ENCODE results near the gene ECHDC3. TPM values are rescaled to one million over a fixed set of nuclear protein-coding genes. Genes with fewer than 3 reads are reported as not detected.

ECHDC3 gene
- total RNA-seq, 4 donors from 2014 or later: 22.4 to 85.4 (median 69.1) TPM

DNA sequence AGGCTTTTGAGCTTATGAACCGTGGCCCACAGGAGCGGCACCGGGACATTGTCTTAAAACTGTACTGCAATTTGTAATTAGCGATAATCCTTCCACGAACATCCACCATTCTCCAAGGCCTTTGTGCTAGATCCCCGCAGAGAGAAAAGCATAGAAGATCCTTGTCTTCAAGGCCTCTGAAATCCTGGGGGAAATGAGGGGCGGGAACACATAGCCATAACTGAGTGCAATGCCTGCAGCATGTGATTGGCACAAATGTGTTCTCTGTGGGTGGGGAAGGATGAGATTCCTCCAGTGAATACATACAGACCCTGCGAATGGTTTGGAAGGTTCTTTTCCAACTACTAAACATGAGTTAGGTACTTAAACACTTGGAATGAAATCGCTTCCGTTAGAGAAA is 55.1 kb downstream of the ECHDC3 start:
- Histone ChIP-seq H3K27ac (no peak overlapping the region), H3K4me3 (replicated peaks in 1 of 3) (no peak overlapping the region), H3K27me3 (no peaks in the 10 kb centered on the region), H3K9me3 (no peaks in the 10 kb centered on the region), H3K4me1 (no peaks in the 10 kb centered on the region), H3K36me3 (no peaks in the 10 kb centered on the region)
- TF ChIP-seq, protein P1, sequence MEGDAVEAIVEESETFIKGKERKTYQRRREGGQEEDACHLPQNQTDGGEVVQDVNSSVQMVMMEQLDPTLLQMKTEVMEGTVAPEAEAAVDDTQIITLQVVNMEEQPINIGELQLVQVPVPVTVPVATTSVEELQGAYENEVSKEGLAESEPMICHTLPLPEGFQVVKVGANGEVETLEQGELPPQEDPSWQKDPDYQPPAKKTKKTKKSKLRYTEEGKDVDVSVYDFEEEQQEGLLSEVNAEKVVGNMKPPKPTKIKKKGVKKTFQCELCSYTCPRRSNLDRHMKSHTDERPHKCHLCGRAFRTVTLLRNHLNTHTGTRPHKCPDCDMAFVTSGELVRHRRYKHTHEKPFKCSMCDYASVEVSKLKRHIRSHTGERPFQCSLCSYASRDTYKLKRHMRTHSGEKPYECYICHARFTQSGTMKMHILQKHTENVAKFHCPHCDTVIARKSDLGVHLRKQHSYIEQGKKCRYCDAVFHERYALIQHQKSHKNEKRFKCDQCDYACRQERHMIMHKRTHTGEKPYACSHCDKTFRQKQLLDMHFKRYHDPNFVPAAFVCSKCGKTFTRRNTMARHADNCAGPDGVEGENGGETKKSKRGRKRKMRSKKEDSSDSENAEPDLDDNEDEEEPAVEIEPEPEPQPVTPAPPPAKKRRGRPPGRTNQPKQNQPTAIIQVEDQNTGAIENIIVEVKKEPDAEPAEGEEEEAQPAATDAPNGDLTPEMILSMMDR (IDR thresholded peaks at IDR 0.05): no peak
- no peak for TF ChIP-seq POLR2A (IDR thresholded peaks at IDR 0.05)
- no peak for DNase-seq
- WGBS, 2 donors: 94 to 95% methylated on average over 10 of the region's 10 CpGs
- intact Hi-C loops (cut with DNase I): no loop called here

DNA sequence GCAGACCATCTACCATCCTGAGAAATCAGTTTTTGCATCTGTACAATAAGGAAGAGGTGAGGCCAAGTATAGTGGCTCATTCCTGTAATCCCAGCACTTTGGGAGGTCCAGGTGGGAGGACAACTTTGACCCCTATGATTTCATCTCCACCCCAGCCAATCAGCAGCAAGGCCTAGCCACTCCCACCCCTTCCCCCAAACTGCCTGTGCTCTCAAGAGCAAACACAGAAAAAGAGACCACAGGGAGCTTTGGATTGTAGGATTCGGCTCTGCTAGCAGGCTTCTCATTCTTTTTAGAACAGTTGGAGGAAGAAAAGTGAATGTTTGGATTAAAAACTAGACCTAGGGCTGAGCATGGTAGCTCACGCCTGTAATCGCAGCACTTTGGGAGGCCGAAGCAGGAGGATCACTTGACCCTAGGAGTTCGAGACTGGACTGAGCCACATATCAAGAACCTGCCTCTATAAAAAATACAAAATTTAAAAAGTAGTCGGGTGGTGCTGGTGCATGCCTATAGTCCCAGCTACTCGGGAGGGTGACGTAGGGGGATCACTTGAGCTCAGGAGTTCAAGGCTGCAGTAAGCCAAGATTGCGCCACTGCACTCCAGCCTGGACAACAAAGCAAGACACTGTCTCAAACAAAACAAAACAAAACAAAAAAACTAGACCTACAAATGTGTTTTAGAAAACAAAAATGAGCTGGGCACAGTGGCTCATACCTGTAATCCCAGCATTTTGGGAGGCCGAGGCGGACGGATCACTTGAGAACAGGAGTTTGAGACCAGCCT is 55.9 kb downstream of the ECHDC3 start:
- intact Hi-C loops (cut with DNase I): no loop called here
- H3K4me3 ChIP-seq (replicated peaks in 1 of 3): no peak overlapping the region
- H3K36me3 ChIP-seq: no peaks in the 10 kb centered on the region
- TF ChIP-seq POLR2A (IDR thresholded peaks at IDR 0.05): no peak
- TF ChIP-seq, protein P1 (IDR thresholded peaks at IDR 0.05): no peak
- no peaks in the 10 kb centered on the region for H3K4me1 ChIP-seq
- DNase-seq: no peak
- no peaks in the 10 kb centered on the region for H3K27me3 ChIP-seq
- no peak overlapping the region for H3K27ac ChIP-seq
- no peaks in the 10 kb centered on the region for H3K9me3 ChIP-seq
- WGBS, 2 donors: 87 to 93% methylated on average over 12 of the region's 12 CpGs

DNA sequence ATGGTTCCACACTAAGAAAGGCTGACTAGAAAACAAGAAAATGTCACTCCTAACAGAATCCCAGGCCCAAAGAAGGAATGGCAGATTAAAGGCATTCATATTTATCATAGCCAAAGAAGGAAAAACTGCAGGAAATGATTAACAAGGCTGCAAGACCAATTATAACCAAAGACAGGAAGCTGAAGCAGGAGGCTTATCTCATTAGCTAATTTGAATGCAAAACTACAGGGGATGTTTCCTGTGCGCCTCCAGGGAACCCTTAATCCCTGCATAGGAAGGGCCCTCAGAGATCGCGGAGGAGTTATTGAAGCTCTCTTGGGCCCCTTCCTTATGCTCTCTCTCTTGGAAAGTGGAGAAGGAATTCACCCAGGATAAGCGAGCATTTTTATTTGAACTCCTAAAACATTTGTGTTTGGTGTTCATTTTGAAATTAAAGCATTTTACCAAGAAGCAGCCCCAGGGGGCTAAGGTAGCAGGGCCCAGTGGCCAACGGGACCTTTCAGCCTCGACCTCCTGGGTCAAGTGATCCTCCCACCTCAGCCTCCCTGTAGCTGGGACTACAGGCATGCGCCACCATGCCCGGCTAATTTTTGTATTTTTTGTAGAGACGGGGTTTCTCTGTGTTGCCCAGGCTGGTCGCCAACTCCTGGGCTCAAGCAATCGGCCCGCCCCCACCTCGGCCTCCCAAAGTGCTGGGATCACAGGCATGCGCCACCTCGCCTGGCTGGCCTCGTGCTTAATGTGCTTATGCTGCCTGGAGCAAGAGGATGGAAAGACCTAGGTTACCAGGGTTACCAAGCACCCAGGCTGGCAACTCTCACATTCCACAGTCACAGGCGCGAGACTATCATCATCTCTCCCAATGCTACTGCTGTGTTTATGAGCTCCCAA is 56.9 kb downstream of the ECHDC3 start:
- Histone ChIP-seq H3K27ac (no peak overlapping the region), H3K27me3 (no peaks in the 10 kb centered on the region), H3K9me3 (no peaks in the 10 kb centered on the region), H3K36me3 (no peaks in the 10 kb centered on the region), H3K4me1 (no peaks in the 10 kb centered on the region), H3K4me3 (replicated peaks in 1 of 3) (no peak overlapping the region)
- intact Hi-C loops (cut with DNase I): no loop called here
- no peak for DNase-seq
- TF ChIP-seq, protein P1 (IDR thresholded peaks at IDR 0.05): no peak
- TF ChIP-seq POLR2A (IDR thresholded peaks at IDR 0.05): no peak
- WGBS, 2 donors: 77 to 79% methylated on average over 18 of the region's 18 CpGs

DNA sequence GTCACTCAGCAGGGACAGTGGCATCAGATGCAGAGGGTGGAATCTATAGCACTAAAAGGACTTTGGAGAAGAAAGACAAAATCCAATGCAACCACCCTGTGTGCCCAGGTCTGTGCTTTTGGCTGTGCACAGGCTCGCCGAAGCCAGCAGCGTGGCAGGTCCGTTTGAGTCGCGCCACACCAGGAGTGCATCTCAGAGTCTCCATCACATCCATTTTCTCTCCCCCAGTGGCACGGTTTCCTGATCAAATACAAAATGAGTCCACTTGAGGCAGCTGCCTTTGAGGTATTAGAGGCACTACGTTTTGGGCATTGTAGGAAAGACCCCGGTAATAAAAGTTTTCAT is 57.5 kb downstream of the ECHDC3 start:
- H3K9me3 ChIP-seq: no peaks in the 10 kb centered on the region
- no peak for DNase-seq
- TF ChIP-seq, protein P1 (IDR thresholded peaks at IDR 0.05): no peak
- TF ChIP-seq POLR2A (IDR thresholded peaks at IDR 0.05): no peak
- H3K27me3 ChIP-seq: no peaks in the 10 kb centered on the region
- H3K4me1 ChIP-seq: no peaks in the 10 kb centered on the region
- H3K27ac ChIP-seq: no peak overlapping the region
- H3K4me3 ChIP-seq (replicated peaks in 1 of 3): no peak overlapping the region
- 88% methylated on average over 9 of the region's 9 CpGs for WGBS, 2 donors
- H3K36me3 ChIP-seq: no peaks in the 10 kb centered on the region
- intact Hi-C loops (cut with DNase I): no loop called here

DNA sequence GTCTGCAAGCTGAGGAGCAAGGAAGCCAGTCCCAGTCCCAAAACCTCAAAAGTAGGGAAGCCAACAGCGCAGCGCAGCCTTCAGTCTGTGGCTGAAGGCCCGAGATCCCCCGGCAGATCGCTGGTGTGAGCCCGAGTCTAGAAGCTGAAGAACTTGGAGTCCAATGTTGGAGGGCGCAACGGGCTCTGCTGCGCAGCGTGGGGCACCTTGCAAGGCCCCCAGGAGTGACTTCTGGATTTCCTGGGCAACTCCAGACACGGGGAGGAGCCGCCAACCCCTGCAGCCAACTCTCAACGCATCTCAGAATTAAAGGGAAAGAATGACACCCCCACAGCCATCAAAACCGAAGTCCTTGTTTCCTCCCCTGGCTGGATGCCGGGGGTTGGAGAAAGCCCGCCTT is 62.2 kb downstream of the ECHDC3 start:
- H3K36me3 ChIP-seq: no peaks in the 10 kb centered on the region
- no peak for DNase-seq
- intact Hi-C loops (cut with DNase I): no loop called here
- TF ChIP-seq POLR2A (IDR thresholded peaks at IDR 0.05): no peak
- TF ChIP-seq, protein P1 (IDR thresholded peaks at IDR 0.05): no peak
- no peaks in the 10 kb centered on the region for H3K4me1 ChIP-seq
- no peaks in the 10 kb centered on the region for H3K9me3 ChIP-seq
- H3K27ac ChIP-seq: no peak overlapping the region
- H3K27me3 ChIP-seq: no peaks in the 10 kb centered on the region
- 93 to 96% methylated on average over 14 to 15 of the region's 16 CpGs for WGBS, 2 donors
- no peak overlapping the region for H3K4me3 ChIP-seq (replicated peaks in 1 of 3)
